PC-3 (cell line): Measurements from ENCODE around the gene GALNTL6.

Experiments
- CTCF ChIP-seq: fragments of 300-600 bp; sonication (generic); conservative IDR thresholded peaks from 2 replicates; pipeline ENCODE4 v1.5.1; 2017; ENCODE audit warnings: antibody characterized with exemption, low read depth, mild to moderate bottlenecking, low read length
- EZH2 ChIP-seq: fragments of 300-600 bp; sonication (generic); IDR thresholded peaks from one replicate; pipeline ENCODE4 v1.6.1; 2017; ENCODE audit warnings: antibody characterized with exemption, mild to moderate bottlenecking, low read length; ENCODE audit not compliant: unreplicated experiment
- EZH2phosphoT487 ChIP-seq: fragments of 300-600 bp; sonication (generic); IDR thresholded peaks from 2 replicates; pipeline ENCODE4 v1.6.1; 2018; ENCODE audit warnings: mild to moderate bottlenecking, antibody characterized with exemption, low read length, borderline replicate concordance

- TF ChIP-seq EZH2 (no peak), EZH2phosphoT487 (no peak), CTCF (no peak)
Observed at GRCh38 chr4:172362569-172362968, 549.4 kb downstream of the GALNTL6 start.
